AG09309 (cell line): ENCODE data around the gene PLK2.

ENCODE experiments used
- DNase-seq: peaks from one replicate; pipeline ENCODE4 v3.0.0-alpha.2; 2010; ENCODE audit warnings: low read depth
- H3K4me3 ChIP-seq: 2 replicates; pipeline ENCODE4 v1.5.1; 2011; ENCODE audit warnings: mild to moderate bottlenecking, low read depth, low read length, moderate library complexity; ENCODE audit not compliant: control insufficient read depth
- TF ChIP-seq, protein P1 (sequence below): IDR thresholded peaks from 2 replicates; pipeline ENCODE4 v1.5.1; 2011; ENCODE audit warnings: mild to moderate bottlenecking, low read depth, low read length, inconsistent platforms; ENCODE audit not compliant: insufficient read depth, control insufficient read depth; ENCODE audit errors: missing control alignments

Gene PLK2

DNA sequence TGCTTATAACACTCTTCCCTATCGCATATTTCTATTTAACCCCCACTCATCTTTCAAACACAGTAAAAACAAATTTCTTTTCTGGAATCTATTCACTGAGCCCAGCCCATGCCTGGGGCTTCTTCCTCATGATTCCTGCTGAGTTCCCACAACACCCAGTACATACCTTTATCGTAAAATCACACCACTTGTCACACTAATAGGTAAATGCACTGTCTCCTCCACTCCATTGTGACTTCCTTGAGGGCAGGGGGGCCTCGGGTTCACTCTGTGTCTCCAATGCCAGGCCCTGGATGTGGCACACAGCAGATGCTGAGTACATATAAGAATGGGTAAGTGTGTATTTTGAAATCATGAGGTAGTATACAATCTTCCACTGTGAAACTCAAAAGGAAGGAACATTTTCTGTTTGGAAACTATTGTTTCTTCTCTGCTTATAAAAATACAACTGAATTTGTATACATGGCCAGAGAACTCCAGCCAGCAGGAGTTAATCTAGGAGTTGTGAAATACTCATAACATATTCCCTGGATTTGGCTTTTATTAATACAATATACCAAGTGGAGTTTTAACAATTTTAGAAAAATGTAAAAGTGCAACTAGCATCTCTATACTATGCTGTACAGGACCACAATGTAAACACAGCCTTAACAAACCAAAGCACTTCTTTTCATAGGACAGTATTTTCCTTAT is 7.2 kb downstream of the PLK2 start:
- no peak overlapping the region for H3K4me3 ChIP-seq
- TF ChIP-seq, protein P1, sequence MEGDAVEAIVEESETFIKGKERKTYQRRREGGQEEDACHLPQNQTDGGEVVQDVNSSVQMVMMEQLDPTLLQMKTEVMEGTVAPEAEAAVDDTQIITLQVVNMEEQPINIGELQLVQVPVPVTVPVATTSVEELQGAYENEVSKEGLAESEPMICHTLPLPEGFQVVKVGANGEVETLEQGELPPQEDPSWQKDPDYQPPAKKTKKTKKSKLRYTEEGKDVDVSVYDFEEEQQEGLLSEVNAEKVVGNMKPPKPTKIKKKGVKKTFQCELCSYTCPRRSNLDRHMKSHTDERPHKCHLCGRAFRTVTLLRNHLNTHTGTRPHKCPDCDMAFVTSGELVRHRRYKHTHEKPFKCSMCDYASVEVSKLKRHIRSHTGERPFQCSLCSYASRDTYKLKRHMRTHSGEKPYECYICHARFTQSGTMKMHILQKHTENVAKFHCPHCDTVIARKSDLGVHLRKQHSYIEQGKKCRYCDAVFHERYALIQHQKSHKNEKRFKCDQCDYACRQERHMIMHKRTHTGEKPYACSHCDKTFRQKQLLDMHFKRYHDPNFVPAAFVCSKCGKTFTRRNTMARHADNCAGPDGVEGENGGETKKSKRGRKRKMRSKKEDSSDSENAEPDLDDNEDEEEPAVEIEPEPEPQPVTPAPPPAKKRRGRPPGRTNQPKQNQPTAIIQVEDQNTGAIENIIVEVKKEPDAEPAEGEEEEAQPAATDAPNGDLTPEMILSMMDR = no peak
- DNase-seq = no peak

DNA sequence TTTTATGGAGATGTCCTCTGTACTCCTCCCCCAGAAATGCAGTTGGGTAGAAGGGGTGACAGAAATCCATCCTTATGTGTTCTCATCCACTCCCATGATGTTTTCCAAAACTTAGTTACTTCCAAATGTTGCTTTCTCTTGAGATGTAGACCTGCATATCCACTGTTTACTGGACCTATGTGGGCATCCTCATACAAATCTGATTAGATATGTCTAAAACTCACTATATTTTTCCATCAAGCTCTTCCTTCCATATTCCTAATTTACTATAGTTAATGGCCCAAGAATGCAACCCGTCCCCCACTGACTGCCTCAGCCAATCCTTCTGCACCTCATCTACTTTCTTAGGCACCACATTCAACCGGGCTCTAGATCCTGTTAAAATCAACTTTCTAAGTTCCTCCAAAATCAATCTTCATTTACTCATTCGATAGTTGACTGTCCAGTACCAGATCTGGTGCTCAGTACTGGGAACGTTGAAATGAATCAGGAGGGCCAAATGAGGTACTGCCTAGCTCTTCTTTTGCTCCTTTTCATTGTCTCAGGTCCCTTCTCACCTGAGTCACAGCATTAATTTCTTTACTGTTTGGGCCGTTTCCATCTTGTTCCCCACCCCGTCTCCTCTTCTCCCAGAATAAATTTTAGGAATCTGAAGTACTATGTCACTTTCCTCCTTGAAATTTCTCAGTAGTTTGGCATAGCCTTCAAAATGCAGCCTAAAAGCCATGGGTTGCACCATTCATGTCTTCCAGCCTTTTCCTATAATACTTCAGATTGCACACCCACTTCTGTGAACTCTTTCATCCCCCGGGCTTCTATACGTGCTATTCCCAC is 7.9 kb downstream of the PLK2 start:
- TF ChIP-seq, protein P1 = no peak
- DNase-seq = no peak
- no peak overlapping the region for H3K4me3 ChIP-seq

GRCh38 chr5:58450811-58451629 is 8.9 kb downstream of the PLK2 start:
- TF ChIP-seq, protein P1 = no peak
- DNase-seq = no peak
- no peak overlapping the region for H3K4me3 ChIP-seq

GRCh38 chr5:58450018-58450417 is 9.9 kb downstream of the PLK2 start:
- no peak for DNase-seq
- no peak overlapping the region for H3K4me3 ChIP-seq
- TF ChIP-seq, protein P1 = no peak

- DNase-seq = no peak
- TF ChIP-seq, protein P1 = no peak
- no peak overlapping the region for H3K4me3 ChIP-seq
Observed at GRCh38 chr5:58447226-58447625, 12.7 kb downstream of the PLK2 start.

DNA sequence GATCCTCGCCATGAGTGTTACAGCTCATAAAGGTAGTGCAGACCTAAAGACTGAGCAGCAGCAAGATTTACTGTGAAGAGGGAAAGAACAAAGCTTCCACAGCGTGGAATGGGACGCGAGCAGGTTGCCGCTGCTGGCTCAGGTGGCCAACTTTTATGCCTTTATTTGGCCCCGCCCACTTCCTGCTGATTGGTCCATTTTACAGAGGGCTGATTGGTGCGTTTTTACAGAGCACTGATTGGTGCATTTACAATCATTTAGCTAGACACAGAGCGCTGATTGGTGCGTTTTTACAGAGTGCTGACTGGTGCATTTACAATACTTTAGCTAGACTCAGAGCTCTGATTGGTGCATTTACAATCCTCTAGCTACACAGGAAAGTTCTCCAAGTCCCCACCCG is 13.9 kb downstream of the PLK2 start:
- TF ChIP-seq, protein P1 = no peak
- no peak for DNase-seq
- no peak overlapping the region for H3K4me3 ChIP-seq
